MV-4-11 (cell line): Measurements from ENCODE around the gene MINDY4.

Experiments
- DNase-seq: peaks from one replicate; lab custom pipeline; 2025; lab: John Stamatoyannopoulos, UW

The MINDY4 gene

DNA sequence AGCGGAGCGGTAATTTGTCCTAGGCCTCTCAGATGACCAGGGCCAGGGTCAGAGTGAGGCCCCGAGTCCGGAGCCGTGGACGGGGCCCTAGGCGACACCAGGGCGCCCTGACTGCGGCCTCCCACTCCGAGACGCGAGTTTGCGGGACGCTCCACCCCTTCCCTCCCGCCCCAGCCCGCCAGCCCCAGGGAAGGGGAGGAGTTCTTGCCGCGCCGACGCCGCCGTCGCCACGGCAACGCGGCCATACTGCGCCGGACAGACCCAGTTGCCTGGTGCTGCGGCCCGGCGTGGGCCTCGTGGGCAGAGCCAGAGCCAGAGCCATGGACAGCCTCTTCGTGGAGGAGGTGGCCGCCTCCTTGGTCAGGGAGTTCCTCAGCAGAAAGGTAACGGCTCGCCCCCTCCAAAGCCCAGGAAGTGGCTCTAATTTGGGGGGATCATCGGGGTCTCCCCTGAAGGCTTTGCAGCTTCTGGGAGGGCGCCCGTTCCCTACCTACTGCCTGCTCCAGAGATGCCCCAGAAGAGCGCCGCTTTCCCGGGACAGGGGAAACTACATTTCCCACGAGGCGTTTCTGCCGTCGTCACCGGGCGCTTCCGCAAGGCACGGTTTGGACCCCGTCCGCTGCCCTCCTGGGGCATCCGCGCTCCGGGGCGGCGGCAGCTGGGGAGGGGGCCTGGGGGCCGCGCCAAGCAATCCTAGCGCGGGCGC is at the start of gene MINDY4:
Gene MINDY4 (plus strand): TSS at position 244 of the 706 bp plus-strand sequence. CDS start 77 bp downstream, at position 321.
- peak; percentile 64 for DNase-seq

DNA sequence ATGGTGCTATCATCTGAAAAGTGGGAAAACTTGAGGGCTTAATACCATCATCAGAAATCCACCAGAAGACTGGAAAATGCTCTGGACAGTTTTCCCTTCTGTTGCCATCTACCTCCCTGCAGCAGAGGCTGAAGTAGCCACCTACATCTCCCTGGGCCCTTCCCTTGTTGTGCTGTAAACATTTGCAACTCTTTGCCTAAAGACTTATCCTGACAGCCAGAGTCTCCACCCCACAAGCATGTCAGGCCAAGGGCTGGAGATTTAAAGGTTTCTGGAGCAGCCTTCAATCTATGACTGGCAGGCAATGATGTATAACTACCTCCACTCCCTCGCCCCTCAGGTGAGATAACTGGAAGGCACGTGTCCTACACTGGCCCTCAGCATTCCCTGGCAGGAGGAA is 49.0 kb upstream of the MINDY4 start:
- no peak for DNase-seq

DNA sequence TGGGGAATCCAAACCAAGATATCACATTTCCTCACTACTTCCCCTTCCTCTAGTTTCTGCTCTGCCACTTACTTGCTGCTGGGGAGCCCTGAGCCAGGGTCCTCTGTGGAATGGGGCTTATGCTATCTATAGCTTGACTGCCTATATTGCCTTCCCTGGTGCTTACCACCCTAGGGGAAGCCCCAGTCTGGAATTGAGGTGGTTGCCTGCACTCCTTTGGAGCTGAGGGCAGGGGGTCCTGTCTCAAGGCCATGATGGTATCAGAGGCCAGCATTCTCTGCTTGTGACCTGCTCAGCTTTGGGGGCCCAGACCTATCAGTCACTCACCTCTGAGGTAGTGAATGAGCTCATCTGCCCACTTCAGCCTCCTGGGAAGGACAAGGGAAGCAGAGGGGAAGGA is 48.5 kb upstream of the MINDY4 start:
- DNase-seq: no peak

- no peak for DNase-seq
Measured at GRCh38 chr7:30723776-30724175, 47.4 kb upstream of the MINDY4 start.

- DNase-seq: peak; percentile 26
Measured at GRCh38 chr7:30726296-30727006, 44.8 kb upstream of the MINDY4 start.

GRCh38 chr7:30727061-30727945 is 43.9 kb upstream of the MINDY4 start:
- DNase-seq: peak; percentile 70

DNA sequence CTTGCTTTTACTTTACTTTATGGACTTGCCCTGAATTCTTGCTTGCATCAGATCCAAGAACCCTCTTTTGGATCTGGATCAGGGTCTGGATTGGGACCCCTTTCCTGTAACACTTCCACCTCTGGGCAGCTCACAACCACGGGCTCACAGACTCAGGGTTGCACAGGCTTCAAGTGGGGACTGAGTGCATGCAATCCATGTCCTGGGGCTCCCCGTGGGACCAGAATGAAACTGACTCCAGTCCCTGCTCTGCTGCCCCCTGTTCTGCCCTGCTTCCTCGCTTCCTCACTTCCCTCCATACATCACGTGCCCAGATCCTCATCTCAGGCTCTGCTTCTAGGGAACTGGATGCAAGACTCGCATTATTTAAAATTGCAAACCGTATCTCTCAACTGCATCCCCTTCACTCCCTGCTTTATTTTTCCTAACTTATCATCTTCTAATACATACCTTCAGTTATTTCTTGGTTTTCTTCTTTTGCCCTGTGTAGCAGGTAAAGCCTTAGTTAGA is 42.6 kb upstream of the MINDY4 start:
- DNase-seq: no peak

DNA sequence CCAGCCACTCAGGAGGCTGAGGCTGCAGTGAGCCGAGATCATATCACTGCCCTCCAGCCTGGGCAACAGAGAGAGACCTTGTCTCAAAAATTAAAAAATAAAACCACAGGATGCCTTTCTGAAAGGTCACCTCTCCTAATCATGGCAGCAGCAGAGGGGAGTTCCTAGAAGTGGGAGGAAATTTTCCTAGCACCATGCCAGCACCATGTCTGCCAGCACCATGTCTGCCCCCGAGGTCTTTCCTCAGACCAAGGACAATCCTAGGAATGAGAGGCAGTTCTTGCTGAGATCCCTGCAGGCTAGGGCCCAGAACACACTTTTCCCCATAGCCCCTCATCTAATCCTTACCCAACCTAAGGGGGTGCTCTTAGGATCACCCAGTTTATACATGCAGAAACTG is 41.6 kb upstream of the MINDY4 start:
- DNase-seq: no peak

DNA sequence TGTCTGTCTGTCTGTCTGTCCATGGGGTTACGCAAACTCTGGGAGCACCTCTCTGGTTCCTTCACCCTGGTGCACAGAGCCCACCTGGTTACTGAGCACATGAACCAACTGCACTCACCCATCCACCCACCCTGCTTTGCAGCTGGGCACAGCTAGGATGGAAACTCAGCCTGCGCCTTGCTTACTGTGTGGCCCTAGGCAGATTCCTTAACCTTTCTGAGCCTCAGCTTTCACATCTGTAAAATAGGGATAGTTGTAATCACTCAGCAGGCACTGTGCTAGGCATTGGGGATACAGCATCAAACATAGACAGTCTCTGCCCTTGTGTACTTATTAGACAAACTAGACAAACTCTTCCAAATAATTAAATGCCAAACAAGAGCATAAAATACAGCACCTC is 41.1 kb upstream of the MINDY4 start:
- DNase-seq: no peak

- DNase-seq: no peak
Measured at GRCh38 chr7:30730996-30731395, 40.2 kb upstream of the MINDY4 start.

GRCh38 chr7:30731581-30731980 is 39.6 kb upstream of the MINDY4 start:
- DNase-seq: no peak

- DNase-seq: no peak
Measured at GRCh38 chr7:30732606-30733005, 38.6 kb upstream of the MINDY4 start.

DNA sequence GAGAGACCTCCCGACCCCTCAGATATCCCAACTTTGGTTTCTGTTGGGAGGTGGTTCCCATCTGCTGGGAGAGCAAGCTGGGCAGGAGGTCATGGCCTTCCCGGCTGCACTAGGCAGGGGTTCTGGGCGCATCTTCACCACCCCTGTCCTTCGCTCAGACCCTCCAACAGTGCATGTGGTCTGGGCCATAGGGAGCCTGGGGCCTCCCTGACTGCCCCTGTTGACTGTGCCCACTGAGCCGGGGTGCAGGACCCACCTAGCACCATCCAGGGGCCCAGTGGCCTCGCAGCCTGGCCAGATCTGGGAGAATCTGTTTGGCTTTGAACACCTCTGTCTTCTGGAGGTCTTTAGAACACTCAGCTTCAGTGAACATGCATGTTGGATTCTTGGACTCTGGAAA is 38.0 kb upstream of the MINDY4 start:
- DNase-seq: no peak

GRCh38 chr7:30733691-30734090 is 37.5 kb upstream of the MINDY4 start:
- no peak for DNase-seq

DNA sequence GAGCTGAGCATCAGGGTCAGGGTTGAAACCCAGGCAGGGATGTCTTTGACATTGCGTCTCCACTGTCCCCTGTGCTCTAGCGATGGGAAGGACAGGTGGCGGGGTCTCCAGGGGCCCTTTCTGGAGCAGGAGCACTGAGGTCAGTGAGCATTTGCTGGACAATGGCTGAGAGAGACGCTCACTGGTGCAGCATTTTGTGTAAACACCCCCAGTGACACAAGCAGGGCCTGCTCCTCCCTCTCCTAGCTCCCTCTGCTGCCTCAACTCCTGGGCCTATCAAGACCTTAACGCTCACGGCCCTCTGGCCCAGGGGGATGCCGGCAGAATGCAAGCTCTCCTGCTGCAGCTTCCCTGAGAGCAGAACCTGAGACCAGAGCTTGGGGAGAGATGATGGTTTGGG is 36.7 kb upstream of the MINDY4 start:
- no peak for DNase-seq

- DNase-seq: no peak
Measured at GRCh38 chr7:30735631-30736030, 35.6 kb upstream of the MINDY4 start.

DNA sequence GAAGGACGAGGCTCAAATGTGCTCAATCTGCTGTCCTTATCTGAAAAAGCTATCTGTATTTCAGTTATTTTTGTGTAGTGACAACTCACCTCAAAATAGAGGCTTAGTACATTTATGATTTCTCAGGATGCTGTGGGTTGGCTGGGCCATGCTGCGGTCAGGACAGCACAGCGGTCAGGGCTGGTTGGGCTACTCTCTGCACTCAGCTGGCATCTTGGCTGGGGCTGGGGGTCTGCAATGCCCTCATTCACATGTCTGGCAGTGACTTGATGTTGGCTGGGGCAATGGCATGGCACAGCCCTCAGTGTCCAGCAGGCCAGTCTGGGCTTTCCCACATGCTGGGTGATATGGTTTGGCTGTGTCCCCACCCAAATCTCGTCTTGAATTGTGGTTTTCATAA is 34.9 kb upstream of the MINDY4 start:
- no peak for DNase-seq

- no peak for DNase-seq
Measured at GRCh38 chr7:30738026-30738915, 32.9 kb upstream of the MINDY4 start.

DNA sequence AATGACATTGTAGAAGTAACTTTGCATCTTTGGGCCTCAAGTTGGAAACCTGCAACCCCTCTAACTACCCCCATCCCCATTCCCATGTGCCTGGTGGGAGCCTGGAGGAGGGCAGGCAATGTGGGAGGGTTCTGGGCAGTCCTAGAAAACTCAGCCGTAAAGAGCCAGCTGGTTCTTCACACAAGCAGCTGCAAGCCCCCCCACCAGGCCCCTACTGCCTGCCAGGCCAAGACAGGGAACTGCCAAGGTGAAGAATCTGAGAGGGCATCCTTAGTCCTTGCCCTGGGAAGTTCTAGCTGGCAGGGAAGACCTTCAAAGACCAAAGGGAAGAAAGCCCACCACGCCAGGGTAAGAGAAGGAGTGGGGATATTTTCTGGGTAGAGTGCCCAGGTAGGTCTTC is 31.5 kb upstream of the MINDY4 start:
- no peak for DNase-seq

GRCh38 chr7:30740417-30741181 is 30.6 kb upstream of the MINDY4 start:
- DNase-seq: no peak

DNA sequence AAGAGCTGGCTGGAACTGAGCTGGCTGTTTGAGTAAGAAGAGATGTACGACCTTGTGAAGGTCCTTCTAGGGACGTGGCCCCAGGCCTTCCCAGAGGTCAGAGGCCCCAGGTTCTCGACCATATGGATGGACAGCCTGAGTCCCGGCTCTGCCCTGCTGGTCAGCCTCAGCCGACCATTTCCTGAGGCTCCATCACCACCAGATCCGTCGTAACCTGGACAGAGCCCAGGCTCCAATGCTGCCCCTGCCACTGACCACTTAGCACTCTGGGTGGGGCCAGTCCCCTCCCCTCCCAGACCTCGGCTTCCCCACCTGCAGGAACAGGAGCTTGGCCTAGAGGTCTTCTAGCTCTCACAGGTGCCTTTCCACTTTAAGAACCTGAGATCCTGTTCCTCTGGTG is 29.9 kb upstream of the MINDY4 start:
- no peak for DNase-seq
